Endodermal cell (in vitro differentiated cells): ENCODE measurements around the gene SDK1. TPM values are rescaled to one million over a fixed set of nuclear protein-coding genes. Genes with fewer than 3 reads are reported as not detected.

Experiments used
- DNase-seq: peaks from one replicate; pipeline ENCODE4 v3.0.0-alpha.2; 2017
- H3K27ac ChIP-seq: 2 replicates; pipeline ENCODE4 v1.5.1; 2013; ENCODE audit warnings: mild to moderate bottlenecking, low read depth, low read length, moderate library complexity
- H3K27me3 ChIP-seq: 2 replicates; pipeline ENCODE4 v1.6.1; 2013; ENCODE audit warnings: mild to moderate bottlenecking, low read length, moderate library complexity; ENCODE audit not compliant: insufficient read depth, control insufficient read depth, poor library complexity, severe bottlenecking
- H3K36me3 ChIP-seq: 2 replicates; pipeline ENCODE4 v1.7.0; 2013; ENCODE audit warnings: mild to moderate bottlenecking, low read length, moderate library complexity; ENCODE audit not compliant: control insufficient read depth, insufficient read depth
- H3K4me1 ChIP-seq: one replicate; pipeline ENCODE4 v1.7.0; 2013; ENCODE audit warnings: low read length; ENCODE audit not compliant: control insufficient read depth, insufficient read depth
- H3K4me3 ChIP-seq: 2 replicates; pipeline ENCODE4 v1.5.1; 2013; ENCODE audit warnings: mild to moderate bottlenecking, low read length, moderate library complexity
- H3K9ac ChIP-seq: 2 replicates; pipeline ENCODE4 v1.6.1; 2013; ENCODE audit warnings: mild to moderate bottlenecking, low read length, moderate library complexity; ENCODE audit not compliant: poor library complexity, severe bottlenecking; ENCODE audit errors: extremely low read depth
- H3K9me3 ChIP-seq: 2 replicates; pipeline ENCODE4 v1.6.1; 2013; ENCODE audit warnings: mild to moderate bottlenecking, low read length, moderate library complexity; ENCODE audit not compliant: control insufficient read depth
- H3K27ac Mint-ChIP-seq: 2 replicates; pipeline ENCODE4 v1.8.0; 2020; ENCODE audit warnings: mixed read lengths
- H3K27me3 Mint-ChIP-seq: 2 replicates; pipeline ENCODE4 v1.8.0; 2021; ENCODE audit warnings: mild to moderate bottlenecking, mixed read lengths; ENCODE audit not compliant: insufficient read depth
- H3K36me3 Mint-ChIP-seq: 2 replicates; pipeline ENCODE4 v1.8.0; 2020; ENCODE audit warnings: low read depth, mixed read lengths
- H3K4me1 Mint-ChIP-seq: 2 replicates; pipeline ENCODE4 v1.8.0; 2020; ENCODE audit warnings: mixed read lengths
- H3K4me3 Mint-ChIP-seq: 2 replicates; pipeline ENCODE4 v1.8.0; 2020; ENCODE audit warnings: mild to moderate bottlenecking, moderate library complexity, mixed read lengths
- H3K9me3 Mint-ChIP-seq: 2 replicates; pipeline ENCODE4 v1.8.0; 2020; ENCODE audit warnings: mild to moderate bottlenecking, mixed read lengths
- CTCF ChIP-seq: fragments of 200-600 bp; sonication (generic); conservative IDR thresholded peaks from 2 replicates; pipeline ENCODE4 v1.5.0; 2021; ENCODE audit warnings: antibody characterized with exemption, mild to moderate bottlenecking
- WGBS, 2 experiments: methylation state at CpG; one replicate each; pipeline versions ENCODE4 v1.1.5 to v1.1.7; 2013; ENCODE audit warnings: missing lambda C conversion rate in 2 of 2, mixed read lengths in 1 of 2; ENCODE audit not compliant: insufficient coverage in 1 of 2, insufficient read length in 1 of 2; 5-methylcytosine and 5-hydroxymethylcytosine counted together
- total RNA-seq, 2 donors: library from RNA; stranded (reverse); fragmentation: NEBNext Ultra II Directional in 1 of 2; extraction: Animal tissue kit (Norgen Biotek cat#: 25700) in 1 of 2; gene quantifications; 2 replicates in 1 of 2; 3 replicates in 1 of 2; pipeline ENCODE4 v1.2.1, GENCODE V29; 2021

Gene SDK1
- total RNA-seq, 2 donors from 2014 or later, result 22.7 to 23.1 TPM

DNA sequence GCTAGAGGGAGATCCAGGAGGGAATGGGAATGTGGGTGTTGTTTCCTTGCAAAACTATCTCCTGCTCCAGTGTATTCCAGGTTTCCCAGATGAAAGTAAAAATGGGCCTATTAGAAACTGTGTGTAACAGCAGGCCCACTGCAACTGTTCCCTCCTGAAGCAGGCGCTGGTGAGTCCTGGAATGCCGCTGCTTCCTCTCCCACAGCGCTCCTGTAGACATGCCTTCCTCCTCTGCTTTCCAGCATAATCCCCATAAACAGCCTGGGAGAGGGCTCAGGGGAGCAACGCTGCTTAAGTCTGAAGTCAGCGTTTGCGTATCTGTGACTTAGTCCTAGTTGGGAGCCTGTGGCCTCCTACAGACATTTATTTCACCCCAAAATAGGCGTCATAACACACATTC lies 830.0 kb downstream of the SDK1 start:
- no peak overlapping the region for H3K4me3 Mint-ChIP-seq
- no peaks in the 10 kb centered on the region for H3K9me3 Mint-ChIP-seq
- Histone ChIP-seq H3K9me3 (no peaks in the 10 kb centered on the region), H3K4me3 (no peak overlapping the region), H3K9ac (no peak overlapping the region), H3K36me3 (no peaks in the 10 kb centered on the region), H3K27ac (no peak overlapping the region), H3K27me3 (no peaks in the 10 kb centered on the region), H3K4me1 (no peaks in the 10 kb centered on the region)
- peaks cover 2% of the 10 kb centered on the region for H3K36me3 Mint-ChIP-seq
- 45 to 59% methylated on average over 6 to 7 of the region's 7 CpGs for WGBS, 2 experiments
- peak; percentile 67 for TF ChIP-seq CTCF
- DNase-seq, result peak; percentile 87
- no peaks in the 10 kb centered on the region for H3K27me3 Mint-ChIP-seq
- peaks cover 21% of the 10 kb centered on the region for H3K4me1 Mint-ChIP-seq
- peak overlapping the region; percentile 74 for H3K27ac Mint-ChIP-seq

DNA sequence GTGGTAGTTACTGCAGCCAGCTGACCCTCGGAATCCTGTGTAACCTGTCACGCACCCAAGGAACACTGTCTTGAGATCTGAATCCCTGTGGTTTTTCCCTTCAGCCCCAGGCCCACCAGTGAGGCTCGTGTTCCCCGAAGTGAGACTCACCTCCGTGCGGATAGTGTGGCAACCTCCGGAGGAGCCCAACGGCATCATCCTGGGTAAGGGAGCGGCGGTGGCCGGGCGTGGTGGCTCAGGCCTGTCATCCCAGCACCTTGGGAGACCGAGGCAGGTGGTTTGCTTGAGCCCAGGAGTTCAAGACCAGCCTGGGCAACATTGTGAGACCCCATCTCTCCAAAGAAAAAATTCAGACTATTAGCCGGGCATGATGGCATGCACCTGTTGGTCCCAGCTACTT lies 831.2 kb downstream of the SDK1 start:
- no peak overlapping the region for H3K9ac ChIP-seq
- WGBS, 2 experiments, result 85 to 89% methylated on average over 14 of the region's 14 CpGs
- TF ChIP-seq CTCF, result no peak
- no peaks in the 10 kb centered on the region for H3K4me1 ChIP-seq
- no peak overlapping the region for H3K27ac ChIP-seq
- Mint-ChIP-seq H3K9me3 (no peaks in the 10 kb centered on the region), H3K27me3 (no peaks in the 10 kb centered on the region), H3K36me3 (peaks cover 2% of the 10 kb centered on the region), H3K27ac (no peak overlapping the region), H3K4me1 (peaks cover 28% of the 10 kb centered on the region), H3K4me3 (no peak overlapping the region)
- no peak overlapping the region for H3K4me3 ChIP-seq
- no peaks in the 10 kb centered on the region for H3K36me3 ChIP-seq
- H3K9me3 ChIP-seq, result no peaks in the 10 kb centered on the region
- H3K27me3 ChIP-seq, result no peaks in the 10 kb centered on the region
- no peak for DNase-seq

DNA sequence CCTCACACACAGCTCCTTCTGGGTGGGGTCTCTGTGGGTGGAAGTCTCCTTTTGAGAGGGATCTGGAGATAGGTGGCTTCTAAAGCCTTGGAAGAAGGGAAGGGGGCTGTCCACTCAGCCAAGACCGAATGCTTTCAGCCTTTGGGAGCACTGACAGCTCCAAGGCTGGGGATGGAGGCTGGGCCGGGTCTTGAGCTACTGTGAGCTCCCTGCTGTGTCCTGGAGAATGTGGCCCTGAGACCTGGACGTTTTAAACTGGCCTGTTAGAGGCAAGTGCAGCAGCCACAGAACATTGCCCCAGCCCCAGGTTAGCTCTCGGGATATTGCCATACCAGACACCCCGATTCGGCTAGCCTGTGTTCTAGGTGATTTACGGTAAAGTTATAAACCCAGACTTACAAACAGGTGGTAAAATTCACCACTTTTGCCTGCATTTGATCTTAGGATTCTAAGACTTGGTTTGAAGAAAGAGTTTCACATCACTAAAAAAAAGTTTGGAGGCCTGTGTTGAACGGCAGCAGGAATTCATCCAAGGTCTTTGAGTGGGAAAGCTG lies 832.5 kb downstream of the SDK1 start:
- Histone ChIP-seq H3K4me1 (no peaks in the 10 kb centered on the region), H3K27me3 (no peaks in the 10 kb centered on the region), H3K36me3 (no peaks in the 10 kb centered on the region), H3K27ac (no peak overlapping the region), H3K9ac (no peak overlapping the region), H3K9me3 (no peaks in the 10 kb centered on the region), H3K4me3 (no peak overlapping the region)
- 83 to 85% methylated on average over 8 of the region's 8 CpGs for WGBS, 2 experiments
- Mint-ChIP-seq H3K9me3 (no peaks in the 10 kb centered on the region), H3K27me3 (no peaks in the 10 kb centered on the region), H3K36me3 (peaks cover 2% of the 10 kb centered on the region), H3K27ac (no peak overlapping the region), H3K4me1 (peaks cover 28% of the 10 kb centered on the region), H3K4me3 (no peak overlapping the region)
- DNase-seq, result no peak
- no peak for TF ChIP-seq CTCF
